NCI-H146 treated with DMSO at 0.1 percent for 48 hours (cell line): ENCODE measurements around the gene CDK11A.
"Not testable (repeated sequence)": the region's sequence is repeated elsewhere in the genome, so short reads cannot be mapped to it uniquely, and the experiment has no call there.

Source experiments
- DNase-seq: peaks from one replicate; lab custom pipeline; 2025; ENCODE audit not compliant: unreplicated experiment; lab: John Stamatoyannopoulos, UW

Gene CDK11A

GRCh38 chr1:1664318-1664717 is 59.8 kb downstream of the CDK11A start:
- DNase-seq = not testable (repeated sequence)

- not testable (repeated sequence) for DNase-seq
Measured at GRCh38 chr1:1662830-1663560, 61.2 kb downstream of the CDK11A start.

- not testable (repeated sequence) for DNase-seq
Measured at GRCh38 chr1:1662392-1662791, 61.8 kb downstream of the CDK11A start.

GRCh38 chr1:1658583-1659549 is 65.3 kb downstream of the CDK11A start, which contains the start of gene CDK11B:
Gene CDK11B (minus strand): TSS chr1:1659004. CDS start chr1:1657485, 1,519 bp downstream.
- peak; percentile 57 for DNase-seq
